Smooth muscle cell (in vitro differentiated cells): ENCODE results near the gene MRPS18A. TPM values are rescaled to one million over a fixed set of nuclear protein-coding genes. Genes with fewer than 3 reads are reported as not detected.

Source experiments
- DNase-seq: peaks from one replicate; lab custom pipeline; 2025; ENCODE audit not compliant: unreplicated experiment; lab: John Stamatoyannopoulos, UW
- H2AFZ ChIP-seq: fragments of 200-600 bp; sonication (generic); 2 replicates; pipeline ENCODE4 v1.6.0; 2016; ENCODE audit warnings: antibody characterized with exemption, low read depth, mild to moderate bottlenecking
- H3F3A ChIP-seq: fragments of 200-600 bp; sonication (generic); 2 replicates; pipeline ENCODE4 v1.6.0; 2017; ENCODE audit warnings: antibody characterized with exemption, low read depth
- H3K27ac ChIP-seq: fragments of 200-600 bp; sonication (generic); 2 replicates; pipeline ENCODE4 v1.5.1; 2016; ENCODE audit warnings: low read depth, mild to moderate bottlenecking
- H3K27me3 ChIP-seq: fragments of 200-600 bp; sonication (generic); 2 replicates; pipeline ENCODE4 v1.6.1; 2016; ENCODE audit warnings: low read depth, mild to moderate bottlenecking
- H3K36me3 ChIP-seq: fragments of 200-600 bp; sonication (generic); 2 replicates; pipeline ENCODE4 v1.5.1; 2016; ENCODE audit warnings: low read depth
- H3K4me1 ChIP-seq: fragments of 200-600 bp; sonication (generic); 2 replicates; pipeline ENCODE4 v1.5.1; 2016; ENCODE audit warnings: low read depth
- H3K4me2 ChIP-seq: fragments of 200-600 bp; sonication (generic); 2 replicates; pipeline ENCODE4 v1.6.0; 2016; ENCODE audit warnings: mild to moderate bottlenecking
- H3K4me3 ChIP-seq: fragments of 200-600 bp; sonication (generic); 2 replicates; pipeline ENCODE4 v1.5.1; 2016; ENCODE audit warnings: mild to moderate bottlenecking
- H3K79me2 ChIP-seq: fragments of 200-600 bp; sonication (generic); 2 replicates; pipeline ENCODE4 v1.6.0; 2016; ENCODE audit warnings: low read depth, mild to moderate bottlenecking
- H3K9ac ChIP-seq: fragments of 200-600 bp; sonication (generic); 2 replicates; pipeline ENCODE4 v1.6.0; 2016; ENCODE audit warnings: low read depth
- H3K9me3 ChIP-seq: fragments of 200-600 bp; sonication (generic); replicated peaks from 2 replicates; pipeline ENCODE4 v1.5.1; 2016; ENCODE audit warnings: low read depth
- H4K20me1 ChIP-seq: fragments of 200-600 bp; sonication (generic); 2 replicates; pipeline ENCODE4 v1.6.0; 2016; ENCODE audit warnings: low read depth
- CTCF ChIP-seq: fragments of 200-600 bp; sonication (generic); IDR thresholded peaks from 2 replicates; pipeline ENCODE4 v1.5.1; 2017; ENCODE audit warnings: borderline replicate concordance, mild to moderate bottlenecking, antibody characterized with exemption; ENCODE audit not compliant: insufficient read depth, poor library complexity, severe bottlenecking
- WGBS: methylation state at CpG from one replicate; pipeline ENCODE4 v1.1.7; 2016; ENCODE audit warnings: low lambda C conversion rate; 5-methylcytosine and 5-hydroxymethylcytosine counted together
- polyA plus RNA-seq: library from polyadenylated mRNA; unstranded; fragments of >200 nt; fragmentation: Nextera tagmentation; extraction: Ambion mirVana; gene quantifications from 2 replicates; pipeline ENCODE4 v1.2.1, GENCODE V29; 2016
- total RNA-seq: library from RNA; depleted of rRNA; stranded (reverse); fragments of >200 nt; gene quantifications from 2 replicates; pipeline ENCODE4 v1.2.3, GENCODE V29; 2014

Gene MRPS18A
- total and polyA plus RNA-seq, 2 experiments from 2014 or later, result 40.4 to 59.9 TPM

GRCh38 chr6:43668151-43669028 is 19.2 kb downstream of the MRPS18A start:
- H3K4me1 ChIP-seq, result peaks cover 29% of the 10 kb centered on the region
- no peaks in the 10 kb centered on the region for H4K20me1 ChIP-seq
- H3K27me3 ChIP-seq, result no peaks in the 10 kb centered on the region
- 17% methylated on average over 17 of the region's 17 CpGs for WGBS
- peak; percentile 45 for TF ChIP-seq CTCF
- H3K4me2 ChIP-seq, result peak overlapping the region; percentile 73
- H3F3A ChIP-seq, result peaks cover 19% of the 10 kb centered on the region
- no peak overlapping the region for H2AFZ ChIP-seq
- H3K36me3 ChIP-seq, result no peaks in the 10 kb centered on the region
- no peak overlapping the region for H3K4me3 ChIP-seq
- DNase-seq, result peak; percentile 16
- peak overlapping the region; percentile 34 for H3K27ac ChIP-seq
- no peak overlapping the region for H3K9ac ChIP-seq
- no peaks in the 10 kb centered on the region for H3K9me3 ChIP-seq
- H3K79me2 ChIP-seq, result no peaks in the 10 kb centered on the region

- Histone ChIP-seq H2AFZ (no peak overlapping the region), H3K79me2 (no peaks in the 10 kb centered on the region), H3F3A (peaks cover 19% of the 10 kb centered on the region), H3K9me3 (no peaks in the 10 kb centered on the region), H3K4me3 (peak overlapping the region; percentile 22), H3K27ac (peak overlapping the region; percentile 25), H3K4me2 (peak overlapping the region; percentile 73), H3K27me3 (no peaks in the 10 kb centered on the region), H3K9ac (no peak overlapping the region), H4K20me1 (no peaks in the 10 kb centered on the region), H3K36me3 (no peaks in the 10 kb centered on the region), H3K4me1 (peaks cover 29% of the 10 kb centered on the region)
- WGBS, result 14% methylated on average over 16 of the region's 16 CpGs
- TF ChIP-seq CTCF, result peak; percentile 87
- DNase-seq, result peak; percentile 59
These were observed 20.1 kb downstream of the MRPS18A start for GRCh38 chr6:43667245-43668150.

GRCh38 chr6:43666196-43666920 is 21.2 kb downstream of the MRPS18A start:
- no peak overlapping the region for H3K4me3 ChIP-seq
- no peak overlapping the region for H3K27ac ChIP-seq
- DNase-seq, result no peak
- peaks cover 29% of the 10 kb centered on the region for H3K4me1 ChIP-seq
- WGBS, result 79% methylated on average over 13 of the region's 13 CpGs
- H2AFZ ChIP-seq, result no peak overlapping the region
- H3K9ac ChIP-seq, result no peak overlapping the region
- H3K27me3 ChIP-seq, result no peaks in the 10 kb centered on the region
- H3K36me3 ChIP-seq, result no peaks in the 10 kb centered on the region
- no peaks in the 10 kb centered on the region for H4K20me1 ChIP-seq
- no peaks in the 10 kb centered on the region for H3K9me3 ChIP-seq
- peaks cover 19% of the 10 kb centered on the region for H3F3A ChIP-seq
- no peak overlapping the region for H3K4me2 ChIP-seq
- TF ChIP-seq CTCF, result no peak
- H3K79me2 ChIP-seq, result no peaks in the 10 kb centered on the region
